HL-60/S4 treated with retinoic acid at 250 ng/mL for 4 days and 3 days (cell line): Measurements from ENCODE around the gene NOTCH4.

ENCODE experiments used
- in situ Hi-C: fragments of 300-500 bp; cut with MboI; formaldehyde crosslinking; loops from 2 replicates; pipeline ENCODE4 v1.7.0; 2022; ENCODE audit warnings: low sequenced_read_pairs

The NOTCH4 gene

DNA sequence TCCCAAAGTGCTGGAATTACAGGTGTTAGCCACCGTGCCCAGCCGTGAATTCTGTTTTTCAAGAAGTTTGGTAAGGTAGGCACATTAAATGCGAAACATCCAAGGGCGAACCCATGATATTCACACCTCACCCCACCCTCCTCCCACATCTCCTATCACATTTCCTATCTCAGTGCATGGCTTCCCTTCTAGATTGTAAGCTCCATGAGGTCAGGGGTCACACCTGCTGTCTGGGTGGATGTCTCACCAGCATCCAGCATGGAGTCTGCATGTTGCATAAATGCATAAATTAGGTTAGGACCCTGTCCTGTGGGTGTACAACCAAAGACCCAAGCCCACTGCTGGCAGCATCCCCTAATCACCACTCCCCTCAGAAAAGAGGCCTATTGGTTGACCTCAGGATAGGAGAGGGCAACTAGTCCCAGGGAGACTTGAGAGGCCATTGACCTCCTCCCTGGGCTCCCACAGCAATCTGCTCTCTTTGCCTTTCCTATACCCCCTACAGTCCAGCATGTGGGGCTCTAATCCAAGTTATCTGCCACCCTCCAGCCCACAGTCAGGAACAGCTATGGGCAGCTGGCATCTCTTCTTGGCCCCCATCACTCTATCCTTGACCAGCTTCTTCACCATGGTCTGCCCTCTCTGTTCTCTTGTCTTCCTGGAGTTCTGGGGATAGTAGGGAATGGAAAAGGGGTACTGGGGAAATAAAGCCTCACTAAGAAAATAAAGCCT lies 76.3 kb downstream of the NOTCH4 start:
- in situ Hi-C loops = no loop called here

- in situ Hi-C loops = no loop called here
Observed at GRCh38 chr6:32146687-32147086, 77.2 kb downstream of the NOTCH4 start.

DNA sequence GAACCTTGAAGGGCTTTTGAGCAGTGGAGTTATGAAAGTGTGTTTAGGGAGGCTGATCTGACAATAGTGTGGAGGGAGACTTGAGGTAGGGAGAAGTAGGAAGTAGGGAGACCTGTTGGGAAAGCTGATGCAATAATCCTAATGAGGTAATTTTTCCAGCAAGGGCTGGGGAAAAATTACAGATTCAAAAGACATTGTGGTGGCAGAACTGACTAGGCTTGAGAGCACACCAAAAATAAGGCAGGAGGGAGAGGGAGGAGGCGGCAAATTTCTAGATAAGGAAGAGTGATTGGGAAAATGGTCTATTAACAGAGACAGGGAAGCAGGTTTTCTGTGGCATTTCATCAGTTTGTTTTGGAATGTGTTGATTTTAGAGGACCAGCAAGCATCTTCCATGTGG lies 77.6 kb downstream of the NOTCH4 start:
- in situ Hi-C loops = no loop called here
